EL (cell line): ENCODE data around the gene STUM.
A peak's percentile ranks its signal among the peaks of the same experiment; 100 is the strongest.

Source experiments
- DNase-seq: peaks from one replicate; pipeline ENCODE4 v3.0.0-alpha.2; 2016

The STUM gene

GRCh38 chr1:226563666-226564065, 15.1 kb downstream of the STUM start:
- DNase-seq, result no peak

- no peak for DNase-seq
Measured at GRCh38 chr1:226565476-226565875, 16.9 kb downstream of the STUM start.

- no peak for DNase-seq
Measured at GRCh38 chr1:226566234-226566633, 17.7 kb downstream of the STUM start.

DNA sequence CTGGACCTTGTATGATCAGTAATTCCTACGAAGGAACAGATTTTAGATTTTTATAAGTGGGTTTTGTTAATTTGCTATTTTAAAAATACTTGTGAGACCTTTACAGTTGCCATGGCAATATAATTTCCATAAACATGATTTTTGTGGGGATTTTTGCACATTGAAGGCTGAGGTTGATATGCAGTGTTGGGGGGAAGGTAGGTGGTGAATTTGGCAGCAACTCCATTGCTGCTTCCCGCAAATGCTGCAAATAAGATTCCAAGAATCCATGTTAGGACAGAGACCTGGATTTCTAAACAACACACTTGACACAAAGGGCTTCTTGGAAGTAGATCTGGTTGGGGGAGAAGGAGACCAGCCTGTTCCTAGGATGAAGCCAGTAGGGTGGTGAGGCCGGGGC, 18.2 kb downstream of the STUM start:
- DNase-seq, result no peak

- DNase-seq, result peak; percentile 21
Measured at GRCh38 chr1:226568077-226568831, 19.7 kb downstream of the STUM start.

DNA sequence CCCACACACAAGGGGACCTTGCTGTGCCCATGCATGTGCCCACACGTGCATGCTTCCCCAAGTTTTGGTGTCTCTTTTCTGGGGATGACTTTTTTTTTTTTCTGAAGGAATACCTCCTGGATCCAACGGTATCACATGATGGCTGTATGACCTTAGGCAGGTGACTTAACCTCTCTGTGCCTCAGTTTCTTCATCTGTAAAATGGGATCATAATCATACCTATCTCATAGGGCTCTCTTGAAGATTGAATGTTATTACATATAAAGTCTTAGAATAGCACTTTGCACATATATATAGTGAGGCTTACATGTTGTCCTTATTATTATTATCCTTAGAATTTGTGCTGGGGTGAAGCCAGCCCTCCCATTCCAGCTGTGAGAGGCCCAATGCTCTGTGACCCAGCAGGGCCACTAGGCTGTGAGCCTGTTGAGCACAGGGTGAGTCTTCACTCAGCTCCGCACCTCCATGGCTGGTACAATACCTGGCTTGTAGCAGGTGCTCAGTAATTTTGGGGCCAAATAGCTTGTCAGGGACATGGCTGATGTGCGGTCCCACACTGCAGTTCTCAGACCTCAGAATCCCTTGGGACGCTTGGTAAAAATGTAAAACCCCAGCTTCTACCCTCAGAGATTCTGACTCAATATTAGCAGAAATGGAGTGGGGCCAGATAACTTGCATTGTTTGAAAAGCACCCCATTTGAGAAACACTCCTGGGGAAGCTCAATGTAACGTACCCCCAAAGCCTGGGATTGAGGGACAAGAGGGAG, 20.6 kb downstream of the STUM start:
- DNase-seq, result no peak

DNA sequence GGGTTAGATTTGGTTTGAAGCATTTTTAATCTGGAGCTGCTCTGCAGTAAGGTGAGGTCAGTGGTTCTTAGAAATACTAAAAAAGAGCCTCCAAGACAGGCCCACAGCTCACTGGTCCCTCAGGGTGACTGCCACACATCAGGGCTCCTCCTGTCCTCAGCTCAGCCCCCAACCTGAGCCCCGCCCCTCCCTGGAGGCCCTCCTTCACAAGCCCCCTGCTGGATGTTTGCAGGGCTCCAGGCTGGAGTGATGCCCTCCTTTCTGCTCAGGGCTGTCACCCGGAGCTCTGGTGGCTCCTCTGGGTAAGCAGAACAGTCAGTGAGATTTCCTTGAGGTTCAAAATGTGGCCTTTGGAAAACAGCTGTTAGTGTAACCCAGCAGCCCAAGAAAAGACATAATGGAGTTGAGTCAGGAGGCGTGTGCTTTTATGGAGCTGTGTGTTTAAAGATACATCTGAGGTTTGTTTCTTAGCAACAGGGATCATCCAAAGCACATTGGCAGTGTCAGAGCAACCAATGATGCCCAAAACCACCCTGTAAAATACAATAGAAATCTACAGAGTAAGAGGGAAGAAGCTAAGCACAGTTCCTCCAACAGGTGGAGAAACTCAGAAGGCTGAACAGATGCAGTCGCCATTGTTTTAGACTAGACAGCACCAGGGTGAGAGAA, 21.4 kb downstream of the STUM start:
- DNase-seq, result no peak

DNA sequence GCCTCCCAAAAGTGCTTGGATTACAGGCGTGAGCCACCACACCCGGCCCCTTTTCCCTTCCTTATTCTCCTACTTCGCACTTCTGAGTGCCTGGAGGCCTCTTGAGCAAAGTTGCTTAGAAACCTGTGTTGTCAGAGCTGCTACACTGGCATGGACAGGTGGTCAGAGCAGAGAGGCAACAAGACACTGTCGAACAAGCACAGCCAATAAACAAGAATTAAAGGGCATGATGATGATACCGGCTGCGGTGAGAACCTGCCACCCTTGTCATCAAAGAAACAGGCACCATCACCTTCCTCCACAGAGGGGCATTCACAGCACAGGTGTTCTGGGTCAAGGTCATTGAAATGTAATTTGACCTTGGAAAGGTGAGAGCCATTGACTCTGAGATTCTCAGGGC, 23.3 kb downstream of the STUM start:
- DNase-seq, result no peak

DNA sequence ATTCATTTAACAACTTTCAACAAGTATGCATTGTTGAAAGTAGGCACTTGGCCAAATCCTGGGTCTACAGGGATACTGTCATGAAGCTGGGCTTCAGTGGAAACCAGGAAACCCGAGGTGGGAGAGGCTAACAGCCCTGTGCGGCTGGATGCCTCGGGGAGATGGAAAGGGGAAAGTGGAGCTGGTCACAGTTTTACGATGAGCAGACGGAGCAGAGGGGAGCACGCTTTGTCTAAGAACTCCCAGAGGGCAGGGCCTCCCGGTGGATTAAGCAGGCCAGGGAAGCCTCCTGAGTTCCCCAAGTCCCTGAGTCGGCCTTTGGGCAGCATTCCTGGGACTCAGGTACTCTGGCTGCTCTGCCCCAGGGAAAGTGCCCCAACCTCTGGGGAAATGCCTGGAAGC, 23.8 kb downstream of the STUM start:
- DNase-seq, result no peak

DNA sequence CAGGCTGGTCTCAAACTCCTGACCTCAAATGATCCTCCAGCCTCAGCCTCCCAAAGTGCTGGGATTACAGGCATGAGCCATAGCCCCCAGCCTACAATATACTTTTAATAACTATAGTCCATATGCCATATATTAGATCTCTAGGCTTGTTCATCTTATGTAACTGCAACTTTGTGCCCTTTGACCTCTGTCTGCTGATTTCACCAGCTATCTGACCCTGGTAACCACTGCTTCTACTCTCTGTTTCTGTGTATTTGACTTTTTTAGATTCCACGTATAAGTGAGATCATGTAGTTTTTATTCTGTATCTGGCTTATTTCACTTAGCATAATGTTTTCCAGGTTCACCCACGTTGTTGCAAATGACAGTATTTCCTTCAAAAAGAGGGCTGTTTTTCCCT, 25.5 kb downstream of the STUM start:
- DNase-seq, result no peak

DNA sequence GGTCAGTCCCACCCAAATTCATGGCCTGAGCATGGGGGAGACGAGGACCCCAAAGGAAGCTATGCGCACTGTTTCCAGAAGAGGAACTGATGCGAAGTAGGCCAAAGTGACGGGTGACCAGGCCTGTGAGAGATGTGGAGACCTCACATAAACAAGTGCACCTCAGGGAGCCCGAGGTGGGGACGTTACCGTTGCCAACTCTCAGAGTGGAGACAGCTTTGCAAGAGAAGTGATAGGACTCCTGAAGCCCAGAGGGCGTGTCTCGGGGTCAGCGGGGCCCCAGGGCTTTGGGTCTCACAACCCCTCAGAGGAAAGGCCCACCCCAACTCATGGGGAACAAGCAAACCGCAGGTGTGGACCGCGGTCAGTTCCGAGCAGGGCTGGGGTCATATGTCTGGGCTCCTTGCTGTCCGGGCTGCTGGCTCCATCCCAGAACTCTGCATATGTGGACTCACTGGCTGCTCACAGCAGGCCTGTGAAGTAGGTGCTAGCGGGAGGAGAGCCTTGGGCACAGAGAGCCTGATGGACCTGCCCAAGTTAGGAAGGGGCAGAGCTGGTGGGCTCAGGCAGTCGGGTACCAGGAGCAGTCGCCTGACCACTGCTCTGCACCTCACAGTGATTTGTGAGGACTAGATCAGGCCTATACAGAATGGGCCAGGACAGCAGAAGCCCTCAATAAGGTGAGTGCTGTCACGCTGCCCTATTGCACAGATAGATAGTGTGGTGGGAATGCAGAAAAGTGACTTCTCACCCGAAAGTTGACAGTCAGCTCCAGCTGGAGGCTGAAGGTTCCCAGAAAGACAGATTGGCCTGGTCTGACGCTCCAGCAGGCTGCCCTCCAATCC, 26.2 kb downstream of the STUM start:
- no peak for DNase-seq

GRCh38 chr1:226575436-226575720, 26.8 kb downstream of the STUM start:
- DNase-seq, result no peak

DNA sequence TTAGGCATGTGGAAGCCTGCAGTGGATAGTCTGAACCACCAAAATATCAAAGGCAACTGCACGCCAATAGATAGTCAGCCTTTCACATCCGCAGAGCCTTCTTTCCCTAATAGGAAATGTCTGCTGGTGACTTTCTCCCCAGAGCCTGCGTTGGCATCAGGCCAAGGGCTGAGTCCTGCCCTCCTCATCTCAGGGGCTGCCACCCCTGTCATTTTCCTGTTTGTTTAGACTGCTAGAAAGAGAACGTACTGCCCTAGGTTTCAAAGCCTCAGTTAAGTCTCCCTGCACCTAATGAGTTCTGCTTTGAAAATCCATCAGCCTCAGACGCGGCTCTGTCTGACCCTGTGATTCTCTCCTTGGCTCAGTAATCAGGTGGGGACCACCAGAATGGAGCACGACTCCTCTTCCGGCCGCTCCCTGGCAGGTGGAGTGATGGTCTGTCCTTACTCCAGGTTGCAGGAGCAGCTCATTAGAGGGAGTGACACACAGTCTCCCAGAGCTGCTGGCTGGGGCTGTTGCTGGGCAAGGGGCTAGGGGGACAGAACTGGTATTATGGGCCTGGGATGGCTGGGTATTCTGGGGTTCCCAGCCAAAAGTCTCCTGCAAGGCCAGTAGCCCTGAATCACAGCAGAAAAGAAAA, 27.3 kb downstream of the STUM start:
- no peak for DNase-seq

DNA sequence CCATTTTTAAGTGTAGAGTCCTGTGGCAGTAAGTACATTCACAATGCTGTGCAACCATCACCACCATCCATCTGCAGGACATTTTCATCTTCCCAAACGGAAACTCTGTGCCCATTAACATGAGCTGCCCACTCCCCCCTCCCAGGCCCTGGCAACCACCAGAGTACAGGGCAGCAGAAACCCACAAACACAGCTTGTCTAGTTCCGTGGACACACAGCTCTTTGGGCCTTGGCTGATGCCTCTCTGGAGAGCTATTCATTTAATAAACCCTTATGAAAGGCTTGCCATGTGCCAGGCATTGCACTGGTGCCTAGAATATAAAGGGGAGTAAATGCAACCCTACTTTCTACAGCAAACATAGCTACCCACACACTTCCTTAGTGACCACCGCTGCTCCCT, 28.0 kb downstream of the STUM start:
- no peak for DNase-seq

DNA sequence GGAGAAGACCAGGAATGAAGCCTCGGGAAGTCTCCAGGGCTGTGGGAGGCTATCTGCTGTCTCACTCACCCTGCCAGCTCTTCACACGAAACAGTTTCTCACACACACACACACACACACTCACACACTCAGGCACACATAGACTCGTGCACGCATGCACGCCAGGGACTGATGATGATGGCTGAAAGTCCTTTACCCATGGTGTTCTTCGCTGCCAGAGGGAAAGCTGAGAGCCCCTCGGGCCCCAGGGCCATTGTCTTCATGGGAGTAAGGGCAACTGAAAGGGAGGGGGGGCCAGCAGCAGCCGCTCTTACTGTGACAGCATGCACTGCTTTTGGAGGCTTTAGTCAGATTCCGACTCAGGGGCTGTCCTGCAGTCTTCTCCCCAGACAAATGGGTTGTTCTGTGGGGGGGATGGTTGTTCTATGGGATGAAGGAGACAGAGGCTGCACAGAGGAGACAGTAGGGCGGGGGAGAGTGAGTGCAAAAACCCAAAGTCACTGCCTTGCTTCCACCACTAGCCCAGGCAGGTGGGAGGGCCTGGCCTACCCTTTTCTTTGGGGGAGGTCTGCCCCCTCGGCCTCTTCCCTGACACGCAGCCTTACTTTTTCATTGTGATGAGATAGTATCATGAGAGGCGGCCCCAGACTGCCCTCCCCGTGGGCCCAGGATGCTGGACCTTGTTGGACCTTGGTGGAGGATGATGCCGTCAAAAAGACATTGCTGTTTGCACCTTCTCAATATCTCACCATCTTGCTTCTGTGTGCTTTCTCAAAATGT, 29.0 kb downstream of the STUM start:
- no peak for DNase-seq

- no peak for DNase-seq
Measured at GRCh38 chr1:226578946-226579578, 30.5 kb downstream of the STUM start.

DNA sequence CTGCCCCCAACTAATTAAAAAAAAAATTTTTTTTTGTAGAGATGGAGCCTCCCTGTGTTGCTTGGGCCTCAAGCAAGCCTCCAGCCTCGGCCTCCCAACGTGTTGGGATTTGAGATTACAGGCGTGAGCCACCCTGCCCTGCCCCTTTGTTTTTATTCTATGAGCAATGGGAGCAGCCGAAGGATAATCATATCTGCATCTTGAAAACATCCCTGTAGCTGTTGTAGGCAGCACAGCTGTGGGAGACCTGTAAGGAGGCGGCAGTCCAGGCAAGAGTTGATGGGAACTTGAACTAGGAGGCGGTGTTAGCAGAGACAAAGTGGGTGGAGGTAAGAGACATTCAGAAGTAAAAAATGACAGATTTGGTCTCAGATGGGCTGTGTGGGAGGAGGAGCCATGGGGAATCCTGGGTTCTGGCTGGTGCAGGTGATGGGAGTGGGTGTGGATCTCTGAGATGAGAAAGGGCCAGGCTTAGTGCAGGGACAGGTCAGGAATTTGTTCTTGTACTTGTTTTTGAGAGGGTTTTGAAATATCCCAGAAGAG, 31.3 kb downstream of the STUM start:
- DNase-seq, result no peak

DNA sequence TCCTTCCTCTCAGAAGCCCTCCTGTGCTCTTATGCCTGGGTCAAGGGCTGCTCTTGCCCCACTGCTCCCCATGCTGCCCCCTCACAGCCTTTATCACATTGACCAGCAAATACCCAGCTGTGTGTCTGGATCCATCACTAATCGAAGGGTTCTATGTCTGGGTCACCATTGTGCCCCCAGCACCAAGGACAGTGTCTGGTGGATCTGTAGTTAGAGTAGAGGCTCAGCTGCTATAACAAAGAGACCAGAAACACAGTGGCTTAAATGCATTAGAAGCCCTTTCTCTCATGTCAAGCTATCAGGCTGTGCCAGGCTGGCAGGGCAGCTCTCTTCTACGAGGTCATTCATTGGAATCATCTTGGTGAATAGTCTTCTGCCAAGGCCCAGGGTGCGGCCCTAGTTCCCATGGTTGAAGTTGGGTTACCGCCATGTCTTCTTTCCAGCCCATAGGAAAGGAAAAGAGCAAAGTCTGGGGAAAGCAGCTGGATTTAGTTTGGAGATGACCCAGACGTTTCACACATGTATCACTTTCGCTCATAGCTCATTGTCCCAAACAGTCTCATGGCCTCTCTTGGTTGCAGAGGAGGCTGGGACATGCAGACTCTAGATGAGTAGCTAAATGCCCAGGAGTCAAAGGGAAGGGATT, 32.2 kb downstream of the STUM start:
- no peak for DNase-seq

DNA sequence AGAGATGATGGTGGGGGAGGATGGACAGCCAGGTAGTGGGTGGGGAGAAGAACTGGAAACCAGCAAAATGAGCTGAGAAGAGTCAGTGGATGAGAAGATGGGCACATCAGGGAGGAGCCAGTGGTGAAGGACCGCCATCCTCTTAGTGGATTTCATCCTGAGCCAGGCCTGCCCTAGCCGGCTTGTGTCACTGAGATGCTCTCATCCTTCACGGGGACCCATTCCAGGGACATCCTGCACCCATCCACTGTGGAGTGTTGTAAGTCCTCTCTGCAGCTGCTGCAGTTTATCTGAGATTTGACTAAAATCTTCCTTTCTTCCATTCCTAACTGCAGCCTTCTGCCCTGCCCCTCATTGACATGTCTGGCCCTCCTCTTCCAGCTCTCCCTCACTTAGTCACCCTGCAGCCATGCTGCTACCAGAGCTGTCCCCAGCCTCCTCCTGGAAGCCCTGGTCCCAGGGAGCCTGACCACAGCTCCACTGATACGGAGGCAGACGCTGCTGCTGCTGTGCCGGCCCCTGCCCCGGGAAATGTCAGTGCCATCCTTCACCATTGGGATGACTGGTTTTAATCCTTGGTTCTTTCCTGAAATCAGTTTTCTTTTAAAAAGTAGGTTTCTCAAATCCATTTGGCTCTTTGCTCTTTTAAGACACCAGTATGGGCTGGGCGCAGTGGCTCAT, 33.2 kb downstream of the STUM start:
- DNase-seq, result no peak

DNA sequence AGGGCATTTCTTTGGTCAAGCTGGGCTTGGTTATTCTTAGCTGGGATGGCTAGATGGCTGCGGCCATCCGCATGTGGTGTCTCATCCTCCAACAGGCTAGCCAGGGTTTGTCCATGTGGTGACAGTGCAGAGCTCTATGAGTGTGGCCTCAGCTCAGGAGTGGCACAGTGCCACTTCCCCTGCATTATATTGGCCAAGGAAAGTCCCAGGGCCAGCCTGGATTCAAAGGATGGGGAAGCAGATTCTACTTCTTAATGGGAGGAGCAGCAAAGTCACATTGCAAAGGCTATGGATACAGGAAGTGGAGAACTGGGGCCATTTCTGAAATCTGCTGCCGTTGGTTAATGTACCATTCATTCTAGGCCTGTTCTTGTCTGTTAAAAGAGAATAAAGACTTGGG, 34.4 kb downstream of the STUM start:
- DNase-seq, result no peak
